Loucy (cell line): ENCODE measurements around the gene THRAP3.

Experiments
- H2AFZ ChIP-seq: fragments of 200-600 bp; sonication (generic); 2 replicates; pipeline ENCODE4 v1.6.0; 2016; ENCODE audit warnings: antibody characterized with exemption, mild to moderate bottlenecking, low read length, moderate library complexity
- H3F3A ChIP-seq: fragments of 200-600 bp; 2 replicates; pipeline ENCODE4 v1.6.0; 2016; ENCODE audit warnings: antibody characterized with exemption, low read depth, mild to moderate bottlenecking
- H3K27me3 ChIP-seq: fragments of 200-600 bp; sonication (generic); 2 replicates; pipeline ENCODE4 v1.6.1; 2014; ENCODE audit warnings: low read length, mild to moderate bottlenecking; ENCODE audit not compliant: insufficient read depth, poor library complexity, severe bottlenecking
- H3K36me3 ChIP-seq: fragments of 200-600 bp; sonication (generic); 2 replicates; pipeline ENCODE4 v1.6.1; 2016; ENCODE audit warnings: low read length; ENCODE audit not compliant: insufficient read depth
- H3K4me1 ChIP-seq: fragments of 200-600 bp; sonication (generic); 2 replicates; pipeline ENCODE4 v1.5.1; 2014; ENCODE audit warnings: low read length, mild to moderate bottlenecking; ENCODE audit not compliant: insufficient read depth, poor library complexity, severe bottlenecking
- H3K4me2 ChIP-seq: fragments of 200-600 bp; sonication (generic); 2 replicates; pipeline ENCODE4 v1.6.0; 2014; ENCODE audit warnings: antibody characterized with exemption, low read length, low read depth, mild to moderate bottlenecking; ENCODE audit not compliant: poor library complexity, severe bottlenecking
- H3K4me3 ChIP-seq: fragments of 200-600 bp; sonication (generic); 2 replicates; pipeline ENCODE4 v1.5.1; 2014; ENCODE audit warnings: low read length, mild to moderate bottlenecking, mixed read lengths; ENCODE audit not compliant: poor library complexity, severe bottlenecking
- H3K79me2 ChIP-seq: fragments of 200-600 bp; sonication (generic); 2 replicates; pipeline ENCODE4 v1.6.1; 2014; ENCODE audit warnings: low read length; ENCODE audit not compliant: insufficient read depth
- H3K9ac ChIP-seq: fragments of 200-600 bp; sonication (generic); 2 replicates; pipeline ENCODE4 v1.6.0; 2014; ENCODE audit warnings: mild to moderate bottlenecking, low read depth, low read length, moderate library complexity; ENCODE audit not compliant: poor library complexity, severe bottlenecking
- H3K9me2 ChIP-seq: fragments of 200-600 bp; sonication (generic); replicated peaks from 2 replicates; pipeline ENCODE4 v1.6.1; 2016; ENCODE audit warnings: low read depth, low read length, mixed read lengths
- H3K9me3 ChIP-seq: fragments of 200-600 bp; sonication (generic); 2 replicates; pipeline ENCODE4 v1.6.1; 2014; ENCODE audit warnings: mild to moderate bottlenecking, antibody characterized with exemption, low read length, low read depth; ENCODE audit not compliant: insufficient read depth
- H4K20me1 ChIP-seq: fragments of 200-600 bp; sonication (generic); 2 replicates; pipeline ENCODE4 v1.6.0; 2014; ENCODE audit warnings: antibody characterized with exemption, low read length, mild to moderate bottlenecking; ENCODE audit not compliant: insufficient read depth, poor library complexity, severe bottlenecking
- CTCF ChIP-seq: fragments of 200-600 bp; sonication (generic); conservative IDR thresholded peaks from 2 replicates; pipeline ENCODE4 v1.5.1; 2014; ENCODE audit warnings: mild to moderate bottlenecking, antibody characterized with exemption, low read length
- EZH2phosphoT487 ChIP-seq: fragments of 200-600 bp; IDR thresholded peaks from 2 replicates; pipeline ENCODE4 v1.6.1; 2018; ENCODE audit warnings: antibody characterized with exemption, mild to moderate bottlenecking, moderate library complexity, borderline replicate concordance

THRAP3 gene

GRCh38 chr1:36349839-36350238 lies 125.6 kb downstream of the THRAP3 start:
- no peak overlapping the region for H3K9ac ChIP-seq
- H3K4me1 ChIP-seq: peaks cover 9% of the 10 kb centered on the region
- no peaks in the 10 kb centered on the region for H4K20me1 ChIP-seq
- H3K9me2 ChIP-seq: no peaks in the 10 kb centered on the region
- H3K9me3 ChIP-seq: no peaks in the 10 kb centered on the region
- TF ChIP-seq CTCF (no peak), EZH2phosphoT487 (no peak)
- H3K4me3 ChIP-seq: no peak overlapping the region
- no peaks in the 10 kb centered on the region for H3F3A ChIP-seq
- H3K27me3 ChIP-seq: no peaks in the 10 kb centered on the region
- peaks cover 50% of the 10 kb centered on the region; the same call in 1 of the 2 replicates for H3K36me3 ChIP-seq
- no peaks in the 10 kb centered on the region for H3K79me2 ChIP-seq
- no peak overlapping the region for H2AFZ ChIP-seq
- H3K4me2 ChIP-seq: no peak overlapping the region

GRCh38 chr1:36350659-36351226 lies 126.5 kb downstream of the THRAP3 start:
- no peak overlapping the region for H3K4me3 ChIP-seq
- no peaks in the 10 kb centered on the region for H3K9me2 ChIP-seq
- H3K4me1 ChIP-seq: peaks cover 9% of the 10 kb centered on the region
- no peaks in the 10 kb centered on the region for H3K9me3 ChIP-seq
- H3K27me3 ChIP-seq: no peaks in the 10 kb centered on the region
- no peak for TF ChIP-seq EZH2phosphoT487
- no peak for TF ChIP-seq CTCF
- H4K20me1 ChIP-seq: no peaks in the 10 kb centered on the region
- H3F3A ChIP-seq: no peaks in the 10 kb centered on the region
- H3K79me2 ChIP-seq: no peaks in the 10 kb centered on the region
- H3K4me2 ChIP-seq: no peak overlapping the region
- H2AFZ ChIP-seq: no peak overlapping the region
- no peak overlapping the region for H3K9ac ChIP-seq
- H3K36me3 ChIP-seq: peaks cover 53% of the 10 kb centered on the region; the same call in 1 of the 2 replicates

GRCh38 chr1:36351227-36351977 lies 127.2 kb downstream of the THRAP3 start:
- H3K4me3 ChIP-seq: no peak overlapping the region
- H2AFZ ChIP-seq: no peak overlapping the region
- peaks cover 9% of the 10 kb centered on the region for H3K4me1 ChIP-seq
- no peaks in the 10 kb centered on the region for H4K20me1 ChIP-seq
- no peaks in the 10 kb centered on the region for H3K27me3 ChIP-seq
- no peak overlapping the region for H3K4me2 ChIP-seq
- TF ChIP-seq EZH2phosphoT487: no peak
- no peak for TF ChIP-seq CTCF
- H3K79me2 ChIP-seq: no peaks in the 10 kb centered on the region
- H3K36me3 ChIP-seq: peaks cover 54% of the 10 kb centered on the region; the same call in 1 of the 2 replicates
- H3K9me2 ChIP-seq: no peaks in the 10 kb centered on the region
- H3F3A ChIP-seq: no peaks in the 10 kb centered on the region
- H3K9me3 ChIP-seq: no peaks in the 10 kb centered on the region
- no peak overlapping the region for H3K9ac ChIP-seq
